Activated gamma-delta T cell treated with anti-CD3 and anti-CD28 coated beads, Interleukin-2, amount 50 U/mL, for 16 hours (primary cell): ENCODE measurements around the gene TIMM8B.
A peak's percentile ranks its signal among the peaks of the same experiment; 100 is the strongest.
"Not testable (repeated sequence)": the region's sequence is repeated elsewhere in the genome, so short reads cannot be mapped to it uniquely, and the experiment has no call there.

Experiments
- DNase-seq: peaks from one replicate; pipeline ENCODE4 v3.0.0-alpha.2; 2020; ENCODE audit warnings: low read depth

TIMM8B gene

GRCh38 chr11:112073941-112074811 lies 12.4 kb downstream of the TIMM8B start, which contains the start of the genes NKAPD1 and PIH1D2:
NKAPD1 (plus strand) TSS chr11:112074299; CDS start chr11:112075575, 1,276 bp downstream.
PIH1D2 (minus strand) TSS chr11:112074017; CDS start chr11:112073174, 843 bp downstream.
- DNase-seq = peak; percentile 70

- no peak for DNase-seq
Observed at GRCh38 chr11:112062923-112063322, 23.6 kb downstream of the TIMM8B start.

- DNase-seq = no peak
Observed at GRCh38 chr11:112058103-112058502, 28.5 kb downstream of the TIMM8B start.

- DNase-seq = no peak
Observed at GRCh38 chr11:112057170-112057569, 29.4 kb downstream of the TIMM8B start.

- no peak for DNase-seq
Observed at GRCh38 chr11:112051768-112052167, 34.8 kb downstream of the TIMM8B start.

- no peak for DNase-seq
Observed at GRCh38 chr11:112050721-112051120, 35.8 kb downstream of the TIMM8B start.

- DNase-seq = no peak
Observed at GRCh38 chr11:112049777-112050176, 36.8 kb downstream of the TIMM8B start.

- DNase-seq = not testable (repeated sequence)
Observed at GRCh38 chr11:112048256-112048655, 38.3 kb downstream of the TIMM8B start.

GRCh38 chr11:112046647-112047046 lies 39.9 kb downstream of the TIMM8B start:
- DNase-seq = not testable (repeated sequence)

GRCh38 chr11:112044961-112045360 lies 41.6 kb downstream of the TIMM8B start:
- DNase-seq = no peak

GRCh38 chr11:112042961-112043304 lies 43.6 kb downstream of the TIMM8B start:
- DNase-seq = no peak

GRCh38 chr11:112042161-112042960 lies 44.2 kb downstream of the TIMM8B start:
- no peak for DNase-seq

GRCh38 chr11:112037527-112037926 lies 49.0 kb downstream of the TIMM8B start:
- DNase-seq = no peak
